ENCODE data around the gene OTUD1.

OTUD1 gene

GRCh38 chr10:23467012-23467411, 28.1 kb downstream of the OTUD1 start:
- DNase-seq (ENCODE audit: low read depth in 2 of 2): no peak

DNA sequence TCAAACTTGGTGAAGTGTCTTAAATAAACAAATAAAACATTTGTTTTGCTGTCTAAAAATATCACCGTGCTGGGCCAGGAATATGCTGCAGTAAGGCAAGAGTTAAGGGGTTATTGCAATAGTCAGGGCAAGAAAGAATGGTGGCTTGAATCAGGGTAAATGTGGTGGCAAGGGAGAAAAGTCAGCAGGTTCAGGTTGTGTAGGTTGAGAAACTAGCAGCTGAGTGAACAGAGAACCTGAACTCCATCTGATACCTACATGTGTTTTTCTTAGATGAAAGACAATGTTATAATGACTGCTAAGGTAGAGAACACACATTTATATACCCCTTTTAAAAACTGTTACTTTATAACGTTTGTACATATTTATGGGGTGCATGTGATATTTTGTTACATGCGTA, 28.7 kb downstream of the OTUD1 start:
- no peak for DNase-seq (ENCODE audit: low read depth in 2 of 2)

DNA sequence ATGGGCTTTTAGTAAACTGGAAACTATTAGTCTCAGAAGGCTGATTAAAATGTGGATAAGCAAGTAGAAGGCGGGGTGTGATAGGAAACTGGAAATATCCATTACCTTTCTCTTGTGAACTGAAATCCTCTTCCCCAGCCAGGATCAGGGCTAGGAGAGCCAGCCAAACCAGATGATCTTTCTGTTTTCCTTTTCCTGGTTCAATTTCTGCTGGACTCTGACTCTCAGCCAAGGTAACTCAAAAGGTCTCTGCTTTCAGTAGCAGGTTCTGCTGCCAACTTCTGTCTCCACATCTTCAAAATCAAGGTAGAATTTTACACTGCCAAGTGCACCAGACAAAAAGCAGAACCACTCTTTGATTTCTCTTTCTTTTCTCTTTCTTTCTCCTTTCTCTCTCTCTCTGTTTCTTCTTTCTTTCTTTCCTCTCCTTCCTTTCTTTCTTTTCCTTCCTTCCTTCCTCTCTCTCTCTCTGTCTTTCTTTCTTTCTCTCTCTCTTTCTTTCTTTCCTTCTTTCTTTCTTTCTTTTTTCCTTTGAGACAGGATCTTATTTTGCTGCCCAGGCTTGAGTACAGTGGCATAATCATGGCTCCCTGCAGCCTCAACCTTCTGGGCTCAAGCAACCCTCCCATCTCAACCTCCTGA, 30.8 kb downstream of the OTUD1 start:
- DNase-seq (ENCODE audit: low read depth in 2 of 2): no peak

DNA sequence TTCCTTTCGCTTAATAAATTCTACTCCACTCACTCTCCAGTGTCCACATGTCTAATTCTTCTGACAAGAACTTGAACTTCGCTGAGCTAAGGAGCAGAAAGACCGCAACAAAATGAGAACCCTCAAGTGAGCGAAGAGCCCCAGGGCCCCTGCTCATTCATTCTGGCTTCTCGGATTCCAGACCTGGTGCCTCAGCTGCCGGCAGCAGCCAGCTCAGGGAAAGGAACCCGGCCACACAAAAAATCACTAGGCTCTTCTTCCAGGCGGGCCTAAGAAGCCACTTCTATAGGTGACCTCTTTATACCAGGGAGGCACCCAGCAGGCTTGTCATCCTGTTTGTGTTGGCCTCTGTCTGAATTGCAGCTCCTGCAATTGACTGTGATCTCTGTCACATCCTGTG, 33.3 kb downstream of the OTUD1 start:
- no peak for DNase-seq (ENCODE audit: low read depth in 2 of 2)

DNA sequence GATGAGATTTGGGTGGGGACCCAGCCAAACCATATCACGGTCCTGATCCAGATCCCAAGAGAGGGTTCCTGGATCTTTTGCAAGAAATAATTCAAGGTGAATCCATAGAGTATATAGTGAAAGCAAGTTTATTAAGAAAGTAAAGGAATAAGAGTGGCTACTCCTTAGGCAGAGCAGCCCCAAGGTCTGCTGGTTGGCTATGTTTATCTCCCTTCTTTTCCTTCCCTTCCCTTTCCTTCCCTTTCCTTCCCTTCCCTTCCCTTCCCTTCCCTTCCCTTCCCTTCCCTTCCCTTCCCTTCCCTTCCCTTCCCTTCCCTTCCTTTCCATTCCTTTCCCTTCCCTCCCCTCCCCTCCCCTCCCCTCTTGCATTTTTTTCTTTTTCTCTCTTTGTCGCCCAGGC, 35.2 kb downstream of the OTUD1 start:
- no peak for DNase-seq (ENCODE audit: low read depth in 2 of 2)

- no peak for DNase-seq (ENCODE audit: low read depth in 2 of 2)
These were observed 35.8 kb downstream of the OTUD1 start for GRCh38 chr10:23474626-23475025.

- DNase-seq (ENCODE audit: low read depth in 2 of 2): no peak
These were observed 39.7 kb downstream of the OTUD1 start for GRCh38 chr10:23478570-23478969.

DNA sequence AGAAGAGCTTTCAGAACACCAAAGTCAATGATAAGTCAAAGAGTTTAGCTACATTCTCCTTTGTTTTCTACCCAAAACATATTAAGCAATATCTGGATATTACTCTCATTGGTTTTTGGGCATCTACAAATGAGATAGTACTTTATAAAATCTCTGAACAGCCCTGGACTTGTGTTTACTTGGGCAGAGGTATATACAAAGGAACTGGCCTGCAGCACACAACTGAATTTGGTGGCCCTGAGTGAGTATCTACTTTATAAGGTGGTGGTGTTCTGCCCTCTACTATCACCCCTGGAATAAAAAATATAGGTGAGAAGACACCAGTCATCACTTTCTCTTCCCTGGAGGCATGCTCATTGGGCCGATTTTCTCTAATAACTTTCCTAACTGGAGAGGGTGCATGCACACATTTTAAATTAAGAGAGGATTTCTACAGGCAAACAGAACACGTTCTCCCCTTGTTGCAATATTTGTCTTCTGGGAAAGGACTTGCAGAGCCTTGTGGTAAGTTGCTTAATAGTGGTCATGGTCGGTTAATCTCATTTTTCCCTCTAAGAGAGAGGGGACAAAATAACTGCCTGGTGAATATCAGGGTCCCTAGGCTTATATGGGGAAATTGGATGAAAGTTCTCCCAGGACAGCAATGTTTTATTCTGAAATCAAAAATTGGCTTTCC, 41.1 kb downstream of the OTUD1 start:
- DNase-seq (ENCODE audit: low read depth in 2 of 2): no peak

GRCh38 chr10:23481363-23481961, 42.6 kb downstream of the OTUD1 start:
- no peak for DNase-seq (ENCODE audit: low read depth in 2 of 2)

DNA sequence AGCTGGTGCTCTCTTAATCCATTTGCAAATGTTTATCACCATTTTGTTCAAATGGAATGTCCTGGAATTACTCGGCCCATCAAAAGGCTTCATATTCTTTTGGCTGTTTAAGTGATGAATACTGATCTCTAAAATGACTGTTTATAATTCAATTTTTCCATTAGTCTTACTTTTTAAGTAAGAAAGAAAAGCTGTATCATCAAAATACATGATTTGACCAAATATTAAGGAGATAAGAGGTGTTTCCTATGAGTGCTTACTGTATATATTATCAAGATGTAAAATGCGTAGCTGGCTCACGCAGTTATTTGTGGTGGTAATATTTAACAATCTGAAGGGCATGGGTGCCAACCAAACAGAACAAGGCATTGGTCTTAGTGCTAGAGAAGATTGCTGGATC, 51.2 kb downstream of the OTUD1 start:
- no peak for DNase-seq (ENCODE audit: low read depth in 2 of 2)

All from stimulated activated CD4-positive, alpha-beta T cell treated with anti-CD3 and anti-CD28 coated beads, Interleukin-4, amount 100 ng/mL, for 48 hours (primary cell).